Measurements from ENCODE around the gene PLIN1.

DNA sequence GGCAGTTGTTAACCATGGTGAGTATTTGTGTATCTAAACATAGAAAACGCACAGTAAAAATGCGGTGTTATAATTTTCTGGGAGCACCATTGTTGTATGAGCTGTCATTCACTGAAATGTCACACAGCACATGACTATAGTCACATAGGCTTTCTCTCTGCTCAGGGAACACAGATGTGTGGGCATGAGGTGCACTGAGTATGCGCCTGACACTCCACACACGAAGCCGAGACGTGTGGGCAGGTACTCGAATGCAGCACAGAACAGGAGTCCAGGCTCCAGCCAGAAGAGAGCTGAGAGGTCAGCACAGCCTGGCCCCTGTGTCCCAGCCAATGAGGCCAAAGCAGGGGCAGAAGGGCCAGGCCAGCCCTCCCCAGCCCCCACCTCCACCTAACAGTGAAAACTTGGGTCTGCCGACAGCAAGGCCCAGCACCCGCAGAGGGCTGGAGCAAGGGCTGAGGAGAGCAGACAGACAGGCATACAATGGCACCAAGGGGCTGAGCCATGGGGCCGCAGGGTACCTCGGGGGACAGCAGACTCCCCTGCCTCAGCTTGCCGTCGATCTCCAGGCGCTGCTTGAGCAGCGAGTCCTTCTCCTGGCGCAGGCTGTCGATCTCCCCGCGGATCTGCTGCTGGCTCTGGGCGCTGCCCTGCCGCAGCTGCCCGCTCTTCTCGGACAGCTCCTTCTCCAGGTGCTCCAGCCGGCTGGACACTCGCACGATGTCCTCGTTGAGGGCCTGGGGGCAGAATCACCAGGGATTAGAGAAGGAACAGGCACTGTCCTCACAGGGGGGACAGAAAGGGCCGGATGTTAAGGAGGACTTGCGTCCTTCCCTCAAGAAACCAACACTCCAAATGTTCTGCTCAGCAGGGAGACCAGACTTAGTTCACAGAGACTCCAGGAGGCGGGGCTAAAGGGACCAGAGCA is 47.9 kb downstream of the PLIN1 start:
- no peak for TF ChIP-seq HOXC10 (CRISPR knock-in tag; IDR thresholded peaks at IDR 0.05)
- TF ChIP-seq, protein P1, sequence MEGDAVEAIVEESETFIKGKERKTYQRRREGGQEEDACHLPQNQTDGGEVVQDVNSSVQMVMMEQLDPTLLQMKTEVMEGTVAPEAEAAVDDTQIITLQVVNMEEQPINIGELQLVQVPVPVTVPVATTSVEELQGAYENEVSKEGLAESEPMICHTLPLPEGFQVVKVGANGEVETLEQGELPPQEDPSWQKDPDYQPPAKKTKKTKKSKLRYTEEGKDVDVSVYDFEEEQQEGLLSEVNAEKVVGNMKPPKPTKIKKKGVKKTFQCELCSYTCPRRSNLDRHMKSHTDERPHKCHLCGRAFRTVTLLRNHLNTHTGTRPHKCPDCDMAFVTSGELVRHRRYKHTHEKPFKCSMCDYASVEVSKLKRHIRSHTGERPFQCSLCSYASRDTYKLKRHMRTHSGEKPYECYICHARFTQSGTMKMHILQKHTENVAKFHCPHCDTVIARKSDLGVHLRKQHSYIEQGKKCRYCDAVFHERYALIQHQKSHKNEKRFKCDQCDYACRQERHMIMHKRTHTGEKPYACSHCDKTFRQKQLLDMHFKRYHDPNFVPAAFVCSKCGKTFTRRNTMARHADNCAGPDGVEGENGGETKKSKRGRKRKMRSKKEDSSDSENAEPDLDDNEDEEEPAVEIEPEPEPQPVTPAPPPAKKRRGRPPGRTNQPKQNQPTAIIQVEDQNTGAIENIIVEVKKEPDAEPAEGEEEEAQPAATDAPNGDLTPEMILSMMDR (tag by site-specific recombination; IDR thresholded peaks at IDR 0.05), result no peak
- TF ChIP-seq, protein P2, sequence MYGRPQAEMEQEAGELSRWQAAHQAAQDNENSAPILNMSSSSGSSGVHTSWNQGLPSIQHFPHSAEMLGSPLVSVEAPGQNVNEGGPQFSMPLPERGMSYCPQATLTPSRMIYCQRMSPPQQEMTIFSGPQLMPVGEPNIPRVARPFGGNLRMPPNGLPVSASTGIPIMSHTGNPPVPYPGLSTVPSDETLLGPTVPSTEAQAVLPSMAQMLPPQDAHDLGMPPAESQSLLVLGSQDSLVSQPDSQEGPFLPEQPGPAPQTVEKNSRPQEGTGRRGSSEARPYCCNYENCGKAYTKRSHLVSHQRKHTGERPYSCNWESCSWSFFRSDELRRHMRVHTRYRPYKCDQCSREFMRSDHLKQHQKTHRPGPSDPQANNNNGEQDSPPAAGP (tag by site-specific recombination; IDR thresholded peaks at IDR 0.05), result no peak
- TF ChIP-seq, protein P3, sequence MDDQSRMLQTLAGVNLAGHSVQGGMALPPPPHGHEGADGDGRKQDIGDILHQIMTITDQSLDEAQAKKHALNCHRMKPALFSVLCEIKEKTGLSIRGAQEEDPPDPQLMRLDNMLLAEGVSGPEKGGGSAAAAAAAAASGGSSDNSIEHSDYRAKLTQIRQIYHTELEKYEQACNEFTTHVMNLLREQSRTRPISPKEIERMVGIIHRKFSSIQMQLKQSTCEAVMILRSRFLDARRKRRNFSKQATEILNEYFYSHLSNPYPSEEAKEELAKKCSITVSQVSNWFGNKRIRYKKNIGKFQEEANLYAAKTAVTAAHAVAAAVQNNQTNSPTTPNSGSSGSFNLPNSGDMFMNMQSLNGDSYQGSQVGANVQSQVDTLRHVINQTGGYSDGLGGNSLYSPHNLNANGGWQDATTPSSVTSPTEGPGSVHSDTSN (CRISPR knock-in tag; IDR thresholded peaks at IDR 0.05), result no peak
- no peak for TF ChIP-seq ZNF354C (tag by site-specific recombination; IDR thresholded peaks at IDR 0.05; ENCODE audit: borderline replicate concordance, low read depth)
